ENCODE data around the gene CHMP5.

Gene CHMP5

DNA sequence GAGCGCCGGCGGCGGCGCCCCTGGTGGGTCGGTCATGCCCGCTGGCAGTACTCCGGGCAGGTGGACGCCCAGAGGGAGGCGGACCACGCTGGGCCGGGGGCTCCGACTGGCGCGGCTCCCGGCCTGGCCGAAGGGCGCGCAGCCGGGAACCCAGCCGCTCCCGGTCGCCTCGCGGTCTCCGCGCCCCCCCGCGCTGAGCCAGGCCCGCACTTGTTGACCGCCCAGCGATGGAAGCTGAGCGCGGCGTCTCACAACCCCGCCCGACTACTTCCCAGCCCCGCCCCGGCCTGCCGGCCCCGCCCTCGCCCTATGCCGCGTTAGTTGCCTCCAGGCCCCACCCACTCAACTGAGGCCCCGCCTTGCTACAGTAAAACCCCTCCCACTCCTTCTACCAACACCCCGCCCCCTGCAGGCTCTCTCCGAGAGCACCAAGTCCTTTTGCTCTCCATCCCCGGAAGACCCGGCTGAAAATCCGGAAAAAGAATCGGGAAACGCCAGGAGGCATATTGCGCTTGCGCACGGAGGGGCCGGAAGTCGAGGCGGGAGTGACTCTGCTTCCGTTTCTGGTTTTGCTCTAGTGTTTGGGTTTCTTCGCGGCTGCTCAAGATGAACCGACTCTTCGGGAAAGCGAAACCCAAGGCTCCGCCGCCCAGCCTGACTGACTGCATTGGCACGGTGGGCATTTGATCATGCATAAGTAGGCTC, at the start of gene CHMP5, which contains the start of gene BAG1:
Gene CHMP5 (plus strand): TSS at position 577 of the 705 bp plus-strand sequence. CDS start 30 bp downstream, at position 607.
Gene BAG1 (minus strand): TSS at position 236 of the 705 bp plus-strand sequence.
- DNase-seq (ENCODE audit: low read depth): peak; percentile 99

DNA sequence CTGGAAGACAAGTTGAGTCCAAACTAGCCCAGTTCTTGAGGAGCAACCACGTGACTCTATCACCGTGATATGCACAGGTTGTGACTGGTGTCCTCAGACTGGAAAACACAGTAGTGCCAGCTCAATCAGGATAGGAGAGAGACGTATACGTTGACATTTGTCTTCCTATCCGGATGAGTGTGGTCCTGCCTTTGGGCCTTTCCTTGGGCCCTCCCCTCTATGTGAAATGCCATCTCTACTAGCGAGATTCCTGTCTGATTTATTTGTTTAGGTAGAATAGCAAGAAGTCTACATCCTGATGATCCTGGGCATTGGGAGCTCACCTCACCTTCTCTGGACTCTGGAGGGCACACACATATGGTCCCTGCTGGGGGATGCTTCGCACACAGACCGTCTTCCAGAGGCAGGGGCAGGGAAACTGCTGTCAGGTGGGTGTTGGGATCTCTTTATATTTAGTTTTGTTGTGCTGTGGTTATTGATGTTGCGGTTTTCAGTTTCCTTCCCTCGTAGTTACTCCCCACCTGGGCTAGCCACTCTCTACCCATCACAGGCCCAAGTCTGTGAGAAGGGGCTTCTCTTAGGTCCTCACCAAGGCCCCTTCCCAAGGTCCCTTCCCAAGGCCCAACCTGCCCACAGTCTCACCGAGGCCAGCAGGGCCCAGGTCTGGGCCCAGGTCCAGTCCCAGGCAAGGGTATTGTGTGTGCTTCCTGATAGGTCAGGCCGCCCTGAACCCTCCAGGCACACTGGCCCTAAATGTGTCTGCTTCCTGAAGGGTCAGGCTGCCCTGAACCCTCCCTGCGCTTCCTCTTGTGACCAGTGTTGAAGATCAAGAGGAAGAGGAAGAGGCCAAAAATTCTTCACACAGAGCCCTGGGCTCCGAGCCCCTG, 43.9 kb upstream of the CHMP5 start:
- DNase-seq (ENCODE audit: low read depth): no peak

DNA sequence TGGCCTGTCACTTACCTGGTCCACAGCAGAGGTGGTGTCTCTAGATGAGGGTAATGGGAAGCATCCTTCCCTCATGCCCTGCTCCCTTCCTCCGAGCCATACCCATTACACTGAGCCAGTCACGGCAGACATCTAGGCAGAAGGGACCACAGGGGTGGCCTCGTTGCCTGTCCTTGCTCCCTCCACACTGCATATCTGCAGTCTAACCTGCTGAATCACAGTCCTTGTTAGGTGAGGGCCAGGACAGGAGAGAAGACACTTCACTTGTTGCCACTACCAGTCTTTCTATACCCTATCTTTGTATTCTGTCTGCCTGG, 43.3 kb upstream of the CHMP5 start:
- no peak for DNase-seq (ENCODE audit: low read depth)

DNA sequence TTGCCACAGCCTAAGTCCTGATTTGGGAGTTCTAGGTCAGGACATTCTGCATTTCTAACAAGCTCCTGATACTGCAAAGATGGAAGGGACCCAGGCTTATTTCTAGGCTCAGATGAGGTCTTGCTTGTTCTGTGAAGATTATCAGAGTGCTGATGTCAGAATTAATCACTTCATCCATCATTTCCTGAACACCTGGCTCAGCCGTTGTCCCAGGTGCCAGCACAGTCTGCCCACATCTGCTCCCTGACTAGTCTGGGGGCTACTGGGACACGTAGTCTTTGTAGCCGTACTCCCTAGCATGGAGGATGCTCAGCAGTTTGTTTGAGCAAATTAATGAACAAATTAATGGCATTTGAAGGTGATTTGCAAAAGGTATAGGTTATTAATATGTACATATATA, 42.8 kb upstream of the CHMP5 start:
- no peak for DNase-seq (ENCODE audit: low read depth)

- DNase-seq (ENCODE audit: low read depth): no peak
These were observed 41.2 kb upstream of the CHMP5 start for GRCh38 chr9:33223696-33224095.

- peak; percentile 38 for DNase-seq (ENCODE audit: low read depth)
These were observed 39.3 kb upstream of the CHMP5 start for GRCh38 chr9:33225319-33226147.

GRCh38 chr9:33227008-33227398, 37.8 kb upstream of the CHMP5 start:
- DNase-seq (ENCODE audit: low read depth): no peak

- no peak for DNase-seq (ENCODE audit: low read depth)
These were observed 37.1 kb upstream of the CHMP5 start for GRCh38 chr9:33227741-33228140.

GRCh38 chr9:33228606-33229005, 36.2 kb upstream of the CHMP5 start:
- DNase-seq (ENCODE audit: low read depth): no peak

DNA sequence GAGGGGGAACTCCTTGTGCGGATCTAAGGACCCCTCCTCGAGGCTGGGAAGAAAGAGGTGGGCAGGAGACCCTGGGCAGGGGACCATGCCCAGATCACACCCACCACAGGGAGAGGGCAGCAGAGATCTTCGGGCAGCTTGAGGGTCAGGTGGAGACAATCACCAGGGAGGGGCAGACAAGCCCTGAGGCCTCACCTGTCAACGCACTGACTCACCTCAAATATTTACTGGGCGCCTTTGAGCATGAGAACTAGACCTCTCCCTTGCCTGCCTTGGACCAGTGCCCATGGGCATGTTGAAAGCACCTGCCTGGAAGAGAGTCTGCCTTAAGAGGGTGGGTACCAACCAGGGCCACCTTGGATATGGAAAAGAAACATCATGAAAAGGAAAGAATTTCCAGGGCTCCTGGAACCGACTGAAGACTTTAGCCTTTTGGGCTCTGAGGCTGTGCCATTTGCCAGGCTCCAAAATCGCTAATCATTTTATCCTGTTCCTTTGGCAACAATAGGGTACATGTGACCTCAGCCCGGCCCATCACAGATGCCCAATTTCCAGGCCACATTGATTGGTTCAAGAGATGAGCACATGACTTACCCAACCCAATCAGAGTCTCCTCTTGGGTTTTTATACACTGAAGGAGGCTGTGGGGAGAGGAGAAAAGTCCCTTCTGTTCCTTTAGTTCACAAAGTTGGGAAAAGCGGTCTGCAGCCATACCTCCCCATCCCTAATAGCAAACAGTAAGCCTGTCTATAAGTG, 35.3 kb upstream of the CHMP5 start:
- no peak for DNase-seq (ENCODE audit: low read depth)

GRCh38 chr9:33230756-33231622, 33.9 kb upstream of the CHMP5 start:
- DNase-seq (ENCODE audit: low read depth): no peak

DNA sequence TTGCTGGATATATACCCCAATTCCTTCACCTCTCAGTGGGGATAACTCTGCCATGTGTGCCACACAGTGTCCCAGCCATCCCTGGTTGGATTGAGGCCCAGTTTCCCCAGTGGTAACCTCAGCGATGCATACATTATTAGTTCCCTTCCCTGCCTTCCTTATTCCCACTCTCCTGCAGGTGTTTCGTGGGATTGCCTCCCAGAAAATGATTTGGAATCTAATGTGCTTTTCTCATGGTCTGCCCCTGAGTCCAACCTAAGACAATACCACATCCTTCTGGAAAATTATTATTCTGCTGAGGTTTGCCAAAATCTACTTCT, 33.3 kb upstream of the CHMP5 start:
- no peak for DNase-seq (ENCODE audit: low read depth)

DNA sequence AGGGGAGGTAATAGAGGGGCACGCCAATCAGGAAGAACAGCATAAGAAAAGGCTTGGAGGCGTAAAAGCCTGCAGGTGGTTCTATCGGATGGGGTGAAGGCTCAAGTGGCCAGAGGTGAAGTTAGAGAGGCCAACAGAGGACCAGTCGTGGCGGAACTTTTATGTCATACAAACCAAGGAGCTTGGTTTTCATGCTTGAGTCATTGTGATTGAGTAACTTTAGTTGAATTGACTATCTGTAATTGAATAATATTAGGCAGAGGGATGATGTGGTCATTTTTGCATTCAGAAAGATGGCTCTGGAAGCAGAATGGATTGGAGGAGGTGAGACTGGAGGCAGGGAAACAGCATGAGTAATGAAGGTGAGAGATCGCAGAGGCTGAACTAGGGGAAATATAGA, 32.0 kb upstream of the CHMP5 start:
- DNase-seq (ENCODE audit: low read depth): no peak

GRCh38 chr9:33233626-33234342, 31.1 kb upstream of the CHMP5 start:
- DNase-seq (ENCODE audit: low read depth): no peak

DNA sequence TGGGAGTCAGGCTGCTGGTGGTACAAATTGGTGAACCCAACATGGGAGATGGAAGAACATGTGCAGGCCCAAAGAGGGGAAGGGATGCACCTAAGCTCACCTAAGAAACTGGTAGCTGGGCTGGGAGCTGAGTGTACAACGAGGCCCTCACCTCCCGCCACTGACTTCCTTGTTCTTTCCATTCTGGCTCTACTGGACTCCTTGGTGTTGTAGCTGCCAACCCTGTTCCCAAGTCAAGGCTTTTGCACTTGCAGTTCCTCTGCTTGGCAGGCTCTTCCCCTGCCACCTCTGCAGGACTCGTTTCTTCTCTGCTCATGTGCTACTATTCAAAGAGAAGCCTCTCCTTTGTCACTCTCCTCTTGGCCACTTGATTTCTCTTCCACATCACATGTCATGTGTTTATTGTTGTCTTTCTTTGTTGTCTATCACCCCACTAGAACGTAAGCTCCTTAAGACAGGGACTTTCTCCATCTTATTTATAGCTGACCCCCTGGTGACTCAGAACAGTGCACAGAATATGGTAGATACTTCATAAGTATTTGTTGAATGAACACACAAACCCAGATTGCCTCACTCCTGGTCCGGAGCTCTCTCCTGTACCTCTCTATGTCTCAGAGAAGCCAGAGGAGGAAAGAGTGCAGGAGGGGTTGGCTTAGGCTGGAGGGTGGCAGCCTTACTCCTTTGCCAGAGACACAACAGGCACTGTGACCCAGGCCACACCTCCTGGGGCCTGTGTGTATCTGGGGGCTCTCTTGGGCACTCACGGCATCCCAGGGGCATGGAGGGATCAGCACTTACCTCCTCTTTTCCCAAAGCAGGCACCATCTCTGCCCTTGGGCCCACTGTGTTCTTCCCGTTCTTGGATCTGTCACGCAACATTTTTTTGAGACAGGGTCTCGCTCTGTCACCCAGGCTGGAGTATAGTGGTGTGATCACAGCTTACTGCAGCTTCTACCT, 30.1 kb upstream of the CHMP5 start:
- no peak for DNase-seq (ENCODE audit: low read depth)

DNA sequence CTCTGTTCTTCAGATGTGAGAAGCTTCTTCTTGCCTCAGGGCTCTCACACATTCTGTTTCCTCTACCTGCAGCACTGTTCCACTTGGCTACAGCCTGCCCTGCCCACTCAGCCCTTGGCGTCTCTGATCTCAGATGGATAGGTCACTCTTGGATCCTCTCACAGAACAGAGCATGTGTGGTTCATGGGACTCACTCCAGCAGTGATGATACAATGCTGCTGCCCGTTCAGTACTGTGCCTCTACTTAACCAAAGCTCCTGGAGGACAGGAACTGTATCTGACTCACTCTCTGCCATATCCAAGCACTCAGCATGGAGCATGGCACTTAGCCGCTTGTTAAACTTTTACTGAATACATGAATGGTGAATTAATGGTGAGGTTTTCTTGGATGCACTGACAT, 28.3 kb upstream of the CHMP5 start:
- DNase-seq (ENCODE audit: low read depth): no peak

GRCh38 chr9:33239921-33240320, 24.9 kb upstream of the CHMP5 start, which contains the start of gene SPINK4:
SPINK4 (plus strand) TSS chr9:33240167; CDS start chr9:33240209, 42 bp downstream.
- DNase-seq (ENCODE audit: low read depth): no peak

DNA sequence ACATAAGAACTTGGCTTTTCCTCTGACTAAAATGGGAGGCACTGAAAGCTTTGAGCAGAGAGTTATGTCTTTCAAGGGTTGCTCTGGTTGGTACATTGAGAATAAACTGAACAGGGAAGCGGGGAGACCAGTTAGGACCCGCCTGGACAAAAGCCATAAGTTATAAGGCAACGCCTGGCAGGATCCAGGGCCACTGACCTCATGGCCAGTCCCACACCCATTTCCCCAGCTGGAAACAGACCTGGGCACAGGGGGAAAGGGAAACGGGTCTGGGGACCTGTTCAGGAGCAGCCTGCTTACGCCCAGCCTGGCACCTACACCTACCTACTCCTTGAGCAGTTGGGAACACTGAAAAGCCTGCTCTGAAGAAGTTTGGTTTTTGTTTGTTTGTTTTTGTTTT, 23.6 kb upstream of the CHMP5 start:
- DNase-seq (ENCODE audit: low read depth): no peak

- DNase-seq (ENCODE audit: low read depth): no peak
These were observed 22.2 kb upstream of the CHMP5 start for GRCh38 chr9:33242609-33243134.

Measured in activated T-helper 1 cell treated with Interleukin-2 at 50 U/mL for 16 hours (primary cell).